ENCODE data around the gene VIT.

DNA sequence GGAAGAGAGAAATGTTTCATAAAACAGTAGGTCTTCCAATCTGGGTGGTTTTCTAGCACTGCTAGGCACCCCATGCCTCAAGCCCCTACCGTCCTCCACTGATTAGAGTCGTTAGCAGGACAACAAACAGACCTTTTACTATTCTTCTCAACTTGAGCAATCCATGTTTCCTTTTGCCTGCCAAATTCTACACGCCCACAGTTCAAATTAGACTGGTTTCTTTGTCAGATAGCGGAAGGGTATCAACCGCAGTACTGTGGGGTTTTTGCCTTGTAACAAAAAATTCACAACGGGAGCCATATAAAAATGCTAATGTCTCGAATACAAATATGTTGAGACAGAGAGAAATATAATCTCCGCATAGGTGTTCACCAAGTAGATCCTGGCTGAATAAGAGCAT is 59.9 kb downstream of the VIT start:
- TF ChIP-seq, protein P1, sequence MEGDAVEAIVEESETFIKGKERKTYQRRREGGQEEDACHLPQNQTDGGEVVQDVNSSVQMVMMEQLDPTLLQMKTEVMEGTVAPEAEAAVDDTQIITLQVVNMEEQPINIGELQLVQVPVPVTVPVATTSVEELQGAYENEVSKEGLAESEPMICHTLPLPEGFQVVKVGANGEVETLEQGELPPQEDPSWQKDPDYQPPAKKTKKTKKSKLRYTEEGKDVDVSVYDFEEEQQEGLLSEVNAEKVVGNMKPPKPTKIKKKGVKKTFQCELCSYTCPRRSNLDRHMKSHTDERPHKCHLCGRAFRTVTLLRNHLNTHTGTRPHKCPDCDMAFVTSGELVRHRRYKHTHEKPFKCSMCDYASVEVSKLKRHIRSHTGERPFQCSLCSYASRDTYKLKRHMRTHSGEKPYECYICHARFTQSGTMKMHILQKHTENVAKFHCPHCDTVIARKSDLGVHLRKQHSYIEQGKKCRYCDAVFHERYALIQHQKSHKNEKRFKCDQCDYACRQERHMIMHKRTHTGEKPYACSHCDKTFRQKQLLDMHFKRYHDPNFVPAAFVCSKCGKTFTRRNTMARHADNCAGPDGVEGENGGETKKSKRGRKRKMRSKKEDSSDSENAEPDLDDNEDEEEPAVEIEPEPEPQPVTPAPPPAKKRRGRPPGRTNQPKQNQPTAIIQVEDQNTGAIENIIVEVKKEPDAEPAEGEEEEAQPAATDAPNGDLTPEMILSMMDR (IDR thresholded peaks at IDR 0.05; ENCODE audit: low read length), result no peak
- no peak for TF ChIP-seq EZH2 (optimal IDR thresholded peaks at IDR 0.05; ENCODE audit: low read depth, low read length)
